Forelimb muscle (tissue), 1 donor: Measurements from ENCODE around the gene S100A10. TPM values are rescaled to one million over a fixed set of nuclear protein-coding genes. Genes with fewer than 3 reads are reported as not detected.

Experiments used
- DNase-seq: peaks from one replicate; pipeline ENCODE4 v3.0.0-alpha.2; 2013; ENCODE audit warnings: low read depth
- polyA plus RNA-seq: library from polyadenylated mRNA; unstranded; fragments of 120-200 nt; gene quantifications from one replicate; pipeline ENCODE4 v1.2.1, GENCODE V29; 2013; ENCODE audit not compliant: insufficient read length

The S100A10 gene
- polyA plus RNA-seq, 1 donor: 169 TPM

DNA sequence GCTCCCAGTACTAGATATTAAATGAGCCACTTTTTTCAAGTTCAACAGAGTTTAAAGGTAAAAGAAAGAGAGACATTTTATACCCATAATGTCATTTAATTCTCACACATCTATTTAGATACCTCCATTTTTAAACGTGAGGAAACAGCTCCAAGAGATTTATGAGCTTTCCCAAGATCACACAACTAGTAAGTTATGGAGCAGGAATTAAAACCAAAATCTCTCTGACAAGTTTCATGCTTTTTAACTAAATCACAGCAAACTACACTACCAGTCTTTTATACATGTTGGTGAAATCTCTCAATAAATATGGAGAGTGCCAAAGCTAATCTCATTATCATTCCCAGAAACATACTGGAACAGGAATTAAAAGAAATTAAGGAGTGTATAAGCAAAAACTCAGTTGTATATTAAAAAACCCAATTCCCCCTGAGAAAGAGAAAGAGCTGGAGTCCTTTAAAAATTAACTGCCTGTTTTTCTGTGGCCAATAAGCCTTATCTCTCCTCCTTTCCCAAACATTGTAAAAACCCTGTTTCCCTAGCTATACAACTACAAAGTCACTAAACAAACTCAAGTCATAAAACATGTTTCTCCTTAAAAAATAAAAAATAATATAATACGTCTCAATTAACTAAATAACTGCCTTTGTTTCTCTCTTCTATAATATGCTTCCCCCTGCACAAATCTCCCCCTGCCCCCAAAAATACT is 57.6 kb downstream of the S100A10 start:
- DNase-seq: no peak

DNA sequence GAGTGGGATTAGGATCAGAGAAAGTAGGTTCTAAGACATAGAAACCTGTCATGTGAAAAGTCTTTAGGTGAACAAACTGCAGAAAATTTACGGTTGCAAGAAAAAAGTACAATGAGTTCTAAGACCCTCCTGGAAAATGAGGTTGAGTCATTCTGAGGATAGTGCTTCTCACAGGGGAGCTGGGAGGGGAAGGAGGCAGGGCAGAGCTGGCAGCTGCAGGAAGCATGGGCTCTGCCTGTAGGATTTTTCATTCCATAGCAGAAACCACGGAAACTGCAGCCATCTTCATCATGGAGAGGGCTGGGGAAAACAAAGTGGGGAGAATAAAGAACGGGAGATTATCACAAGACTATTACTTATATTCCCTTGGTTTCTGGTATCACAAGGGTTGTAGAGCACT is 58.5 kb downstream of the S100A10 start:
- DNase-seq: no peak

DNA sequence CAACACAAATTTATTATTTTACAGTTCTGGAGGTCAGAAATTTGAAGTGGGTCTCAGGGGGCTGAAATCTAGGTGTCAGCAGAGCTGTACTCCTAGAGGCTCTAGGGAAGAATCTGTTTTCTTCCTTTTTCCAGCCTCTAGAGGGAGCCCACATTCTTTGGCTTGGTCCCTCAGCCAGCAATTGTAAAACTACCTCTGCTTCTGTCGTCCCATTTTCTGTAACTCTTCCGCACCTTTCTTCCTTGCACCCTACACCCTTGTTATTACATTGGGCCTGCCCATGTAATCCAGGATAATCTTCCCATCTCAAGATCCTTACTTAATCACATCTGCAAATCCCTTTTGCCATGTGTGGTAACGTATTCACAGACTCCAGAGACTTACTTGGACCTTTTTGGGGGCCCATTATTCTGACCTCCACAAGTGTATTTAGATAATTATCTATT is 59.6 kb downstream of the S100A10 start:
- DNase-seq: no peak

Other genes starting within 250 kb of the S100A10 start
- gene MRPL9, start 230.4 kb downstream of the S100A10 start, polyA plus RNA-seq: 69.5 TPM
- 4.0 TPM for gene TDRKH, start 203.4 kb downstream of the S100A10 start, polyA plus RNA-seq
- gene LINGO4, start 188.4 kb downstream of the S100A10 start, polyA plus RNA-seq: 0.47 TPM
- gene RORC, start 162.1 kb downstream of the S100A10 start, polyA plus RNA-seq: 10.8 TPM
- 0.23 TPM for gene C2CD4D, start 154.0 kb downstream of the S100A10 start, polyA plus RNA-seq
- 0.56 TPM for gene THEM5, start 140.1 kb downstream of the S100A10 start, polyA plus RNA-seq
- gene THEM4, start 84.3 kb downstream of the S100A10 start, polyA plus RNA-seq: 16.1 TPM
- gene S100A11, start 43.1 kb upstream of the S100A10 start, polyA plus RNA-seq: 146 TPM
- not detected for gene TCHHL1, start 95.2 kb upstream of the S100A10 start, polyA plus RNA-seq
- gene TCHH, start 121.6 kb upstream of the S100A10 start, polyA plus RNA-seq: 0.03 TPM
- gene RPTN, start 165.4 kb upstream of the S100A10 start, polyA plus RNA-seq: not detected
- 0.03 TPM for gene HRNR, start 230.3 kb upstream of the S100A10 start, polyA plus RNA-seq